GF-D8 (cell line): ENCODE measurements around the gene ANKDD1B.
"Not testable (repeated sequence)": the region's sequence is repeated elsewhere in the genome, so short reads cannot be mapped to it uniquely, and the experiment has no call there.

Experiments used
- DNase-seq: peaks from one replicate; lab custom pipeline; 2025; lab: John Stamatoyannopoulos, UW

The ANKDD1B gene

DNA sequence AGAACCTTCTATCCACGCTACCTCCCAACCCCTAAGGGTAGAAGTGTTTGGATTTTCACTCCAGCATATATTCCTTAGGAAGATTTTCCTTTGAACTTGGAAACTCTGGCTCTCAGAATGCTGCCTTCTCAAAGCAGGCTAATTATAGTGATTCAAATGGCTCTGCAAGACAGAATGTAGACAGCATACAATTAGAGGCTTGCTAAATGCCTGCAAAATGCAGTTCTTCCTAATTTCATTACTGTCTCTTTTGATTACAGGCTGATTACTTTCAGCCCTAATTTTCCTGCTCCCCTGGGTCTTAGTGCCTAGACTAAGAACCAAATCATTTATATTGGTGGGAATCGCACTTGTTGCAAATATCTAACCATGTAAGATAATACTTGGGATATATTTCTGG, 50.8 kb downstream of the ANKDD1B start:
- DNase-seq, result no peak

DNA sequence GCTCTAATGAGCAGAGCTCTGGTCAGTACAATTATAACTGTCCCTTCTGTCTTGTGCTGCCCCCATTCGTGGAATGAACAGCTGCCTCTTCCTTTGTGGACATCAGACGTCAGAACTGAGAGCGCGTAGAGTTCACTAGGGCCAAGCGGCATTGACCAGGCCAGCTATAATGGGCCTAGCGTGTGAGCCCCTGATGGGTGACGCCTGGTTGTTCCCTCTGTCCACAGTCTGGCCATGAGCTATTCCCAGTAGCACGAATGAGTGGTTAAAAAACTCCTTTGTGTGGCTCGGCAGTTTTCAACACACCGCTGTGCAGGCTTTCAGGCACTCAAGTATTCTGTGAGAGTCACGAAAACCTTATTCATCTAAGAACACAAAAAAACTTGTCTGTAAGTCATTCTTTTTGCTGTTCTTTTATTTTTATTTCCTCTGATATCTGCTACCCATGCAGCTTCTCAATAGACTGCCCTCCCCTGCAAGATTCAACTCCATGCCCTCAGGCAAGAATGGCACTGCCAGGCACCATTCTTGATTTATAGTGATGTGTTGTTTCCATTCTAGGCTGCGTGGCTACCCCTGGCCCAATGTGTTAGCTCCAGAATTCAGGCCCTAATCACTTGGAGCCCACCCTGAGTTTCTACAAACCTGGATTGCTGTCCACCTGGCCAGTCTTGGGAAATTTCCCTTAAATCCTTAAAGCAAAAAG, 52.5 kb downstream of the ANKDD1B start:
- no peak for DNase-seq

DNA sequence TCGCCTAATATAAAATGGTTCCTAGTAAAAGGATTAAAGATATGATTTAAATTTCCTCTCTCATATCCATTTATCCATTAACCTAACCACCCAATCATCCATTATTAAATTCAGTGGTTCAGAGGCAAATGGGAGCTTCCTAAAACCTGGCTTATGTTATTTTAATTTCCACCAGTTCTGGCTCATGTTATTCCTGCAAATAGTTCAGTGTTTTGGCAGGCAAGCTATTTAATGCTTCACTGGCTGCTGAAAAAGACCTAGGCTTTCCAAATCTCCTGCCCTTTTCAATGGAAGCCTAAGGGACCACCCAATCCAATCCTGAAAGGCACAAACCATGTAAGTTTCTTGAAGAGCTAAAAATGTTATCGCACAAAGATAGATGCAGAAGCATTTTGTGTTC, 53.7 kb downstream of the ANKDD1B start:
- DNase-seq, result no peak

DNA sequence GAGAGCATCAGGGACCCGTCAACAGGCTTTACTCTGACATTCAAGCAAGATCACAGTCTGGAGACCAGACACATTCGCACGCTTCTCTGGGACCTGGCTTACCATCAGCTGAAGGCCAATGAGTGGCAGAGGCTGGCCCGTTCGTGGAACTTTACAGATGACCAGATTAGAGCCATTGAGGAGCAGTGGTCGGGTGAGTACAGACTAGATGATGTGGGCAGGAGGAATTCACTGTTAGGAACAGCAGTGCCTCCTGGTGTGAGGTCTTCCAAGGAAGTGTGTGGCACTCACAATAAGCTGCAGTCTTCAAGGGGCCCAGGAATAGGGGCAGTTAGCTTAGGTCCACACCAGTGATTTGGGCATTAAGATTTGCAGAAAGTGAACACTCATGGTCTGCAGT, 55.5 kb downstream of the ANKDD1B start:
- no peak for DNase-seq

DNA sequence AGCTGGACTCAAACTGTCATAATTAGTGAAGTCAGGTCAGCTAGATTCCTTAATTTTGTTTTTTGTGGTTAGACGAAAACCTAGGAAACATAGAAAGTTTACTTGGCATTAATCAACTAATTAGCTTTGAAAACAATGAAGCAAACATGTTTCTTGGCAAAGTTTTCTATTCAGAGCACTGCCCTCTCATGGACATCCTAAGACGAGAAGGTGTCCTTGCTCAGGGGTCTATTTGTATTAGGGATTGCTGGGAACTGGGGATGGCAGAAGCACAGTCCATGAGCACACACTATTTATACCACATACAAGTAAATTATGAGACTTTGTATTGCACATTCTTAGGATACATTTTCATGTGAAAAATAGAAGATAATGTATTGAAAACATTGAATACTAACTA, 56.3 kb downstream of the ANKDD1B start:
- no peak for DNase-seq

DNA sequence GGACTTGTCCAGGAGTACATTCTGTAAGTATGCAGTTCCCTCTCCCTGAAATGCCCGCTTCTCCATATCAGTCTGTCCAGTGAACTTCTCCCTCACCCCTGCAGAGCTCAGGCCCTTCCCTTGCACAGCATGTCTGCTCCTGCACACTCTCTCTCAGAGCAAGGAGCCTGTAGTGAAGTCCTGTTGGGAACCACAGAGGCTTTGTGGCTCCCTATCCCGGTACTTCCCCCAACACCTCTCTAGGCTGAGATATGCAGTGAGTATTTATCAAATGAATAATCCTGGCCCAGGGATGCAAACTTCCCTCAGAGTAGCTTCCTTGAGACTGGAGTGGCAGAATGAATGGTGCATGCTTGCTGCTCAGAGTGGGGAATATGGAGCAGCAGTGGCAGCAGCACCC, 57.2 kb downstream of the ANKDD1B start:
- DNase-seq, result no peak

DNA sequence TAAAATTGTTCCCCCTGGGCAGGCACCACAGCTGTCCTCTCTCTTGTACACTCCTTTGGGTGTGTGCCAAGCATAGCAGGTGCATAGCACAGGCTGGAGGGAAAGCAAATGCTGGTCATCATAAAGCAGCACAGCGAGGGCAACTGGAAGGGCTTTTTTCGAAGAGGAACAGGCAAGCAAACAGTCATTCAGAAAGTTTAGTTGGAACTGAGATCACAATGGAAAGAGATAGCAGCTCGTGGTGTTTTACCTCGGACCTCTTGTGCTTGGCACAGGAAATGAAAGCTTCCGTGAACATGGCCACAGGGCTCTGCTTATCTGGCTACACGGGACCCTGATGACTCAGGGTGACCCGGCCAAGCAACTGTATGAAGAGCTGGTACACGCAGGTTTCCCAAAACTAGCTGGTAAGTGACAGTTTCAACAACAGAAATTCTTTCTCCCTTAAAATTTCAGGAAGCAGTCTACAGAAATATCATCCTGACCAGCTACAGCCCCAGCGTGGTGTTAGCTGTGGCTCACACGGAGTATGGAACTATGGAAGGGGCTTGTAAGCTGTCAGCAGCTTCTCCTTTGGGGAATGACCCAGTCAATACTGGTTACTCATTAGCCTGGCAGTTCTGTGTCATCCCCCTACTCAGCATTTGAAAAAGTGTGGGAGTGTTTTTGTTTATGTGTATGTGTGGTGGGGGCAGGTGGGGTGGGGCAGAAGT, 57.9 kb downstream of the ANKDD1B start:
- DNase-seq, result peak; percentile 34

DNA sequence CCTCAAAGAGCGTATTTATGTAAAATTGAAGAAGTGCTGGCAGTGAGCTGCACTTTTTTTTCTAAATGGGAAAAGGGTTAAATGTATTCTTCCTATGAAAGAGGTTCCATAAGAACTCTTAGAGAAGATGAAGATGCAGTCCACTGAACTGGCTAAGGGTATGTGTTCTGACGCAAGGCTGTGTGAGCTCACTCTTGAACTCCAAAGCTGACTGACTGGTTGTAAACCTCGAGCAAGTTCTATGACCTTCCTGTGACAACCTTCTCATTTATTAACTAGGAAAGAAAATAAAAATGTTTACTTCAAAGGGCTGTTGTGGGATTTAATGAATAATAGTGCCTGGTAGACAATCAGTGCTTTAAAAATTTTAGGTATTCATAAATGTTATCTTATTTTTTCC, 59.3 kb downstream of the ANKDD1B start:
- no peak for DNase-seq

DNA sequence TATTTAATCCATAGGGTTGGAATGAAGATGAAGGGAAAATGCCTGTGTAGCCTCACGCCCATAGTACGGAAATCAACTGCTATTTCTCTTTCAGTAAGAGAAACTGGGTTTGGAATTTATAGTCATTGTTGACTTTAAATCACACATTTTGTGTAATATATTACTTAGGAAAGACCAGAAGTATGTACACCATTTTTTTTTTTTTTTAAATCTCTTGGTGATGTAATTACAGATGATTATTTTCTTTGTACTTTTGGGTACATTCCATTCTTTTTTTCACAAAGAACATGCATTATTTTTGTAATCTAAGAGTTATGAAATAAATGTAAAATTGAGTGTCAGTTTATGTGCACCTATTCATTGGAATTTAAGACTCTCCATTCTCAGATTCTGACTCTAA, 60.3 kb downstream of the ANKDD1B start:
- no peak for DNase-seq

DNA sequence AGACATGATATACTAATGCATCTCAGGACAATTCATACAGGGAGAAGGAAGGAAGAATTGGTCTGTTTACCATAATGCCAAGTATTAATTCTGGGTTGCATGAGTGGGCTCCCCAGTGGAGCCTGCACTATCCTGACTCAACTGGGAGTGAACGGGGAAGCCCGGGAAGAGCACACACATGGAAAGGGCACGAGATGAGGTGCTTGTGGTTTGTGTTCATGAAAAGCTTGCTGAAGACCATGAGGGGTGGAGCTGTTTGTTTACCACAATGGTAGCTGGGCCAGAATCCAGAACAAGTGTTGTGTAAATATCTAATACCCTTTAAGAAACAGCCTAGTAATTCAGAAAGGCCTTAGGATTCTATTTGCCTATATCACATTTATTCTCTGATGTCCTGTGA, 61.4 kb downstream of the ANKDD1B start:
- DNase-seq, result no peak

DNA sequence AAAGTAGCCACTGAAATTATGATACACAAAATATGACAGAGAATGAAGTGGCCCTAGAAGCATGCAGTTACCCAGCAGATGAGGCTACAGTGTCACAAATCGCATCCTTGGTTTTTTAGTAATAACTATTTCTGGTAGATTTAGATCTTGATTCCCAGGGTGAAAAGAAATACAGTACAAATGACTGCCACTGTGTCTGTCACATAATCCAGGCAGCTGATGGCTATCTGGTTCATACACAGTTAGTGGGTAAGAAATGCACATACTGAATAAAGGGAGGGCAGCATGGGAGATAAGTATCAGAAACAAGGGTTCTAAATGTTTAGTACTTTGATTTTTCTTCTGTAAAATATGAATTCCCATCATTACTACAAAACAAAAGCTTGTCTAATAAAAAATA, 64.5 kb downstream of the ANKDD1B start:
- no peak for DNase-seq

DNA sequence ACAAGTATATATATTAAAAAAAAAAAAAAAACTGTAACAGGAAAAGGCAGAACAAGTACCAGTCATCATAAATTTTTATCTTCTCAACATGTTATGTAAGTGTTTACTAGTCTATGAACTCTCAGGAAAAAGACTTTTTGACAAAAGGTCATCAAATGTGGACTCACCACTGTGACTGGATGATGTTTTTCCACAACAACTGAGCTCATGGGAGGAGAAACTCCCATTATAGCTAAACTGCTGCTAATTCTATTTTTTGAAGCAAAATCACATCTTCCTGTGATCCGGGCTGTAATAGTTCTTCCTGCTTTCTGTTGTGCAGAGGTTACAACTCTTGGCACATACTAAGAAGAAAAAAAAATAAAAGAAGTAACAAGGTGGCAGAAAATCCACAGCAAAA, 66.4 kb downstream of the ANKDD1B start:
- DNase-seq, result no peak

DNA sequence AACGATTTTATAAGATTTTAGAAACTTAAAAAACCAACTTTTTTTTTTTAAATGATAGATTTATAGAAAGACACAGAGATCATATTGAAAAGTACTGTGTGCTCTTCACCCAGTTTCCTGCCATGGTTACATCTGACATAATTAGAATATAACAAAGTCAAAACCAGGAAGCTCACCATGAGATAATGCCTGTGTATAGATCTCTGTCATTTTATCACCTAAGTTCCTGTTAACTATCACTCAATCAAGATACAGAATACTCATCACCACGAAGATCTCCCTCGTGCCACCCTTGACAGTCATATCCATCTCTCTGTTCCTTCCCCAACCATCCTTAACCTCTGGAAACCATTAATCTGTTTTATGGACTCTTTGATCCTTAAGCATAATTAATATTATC, 66.9 kb downstream of the ANKDD1B start:
- DNase-seq, result no peak

DNA sequence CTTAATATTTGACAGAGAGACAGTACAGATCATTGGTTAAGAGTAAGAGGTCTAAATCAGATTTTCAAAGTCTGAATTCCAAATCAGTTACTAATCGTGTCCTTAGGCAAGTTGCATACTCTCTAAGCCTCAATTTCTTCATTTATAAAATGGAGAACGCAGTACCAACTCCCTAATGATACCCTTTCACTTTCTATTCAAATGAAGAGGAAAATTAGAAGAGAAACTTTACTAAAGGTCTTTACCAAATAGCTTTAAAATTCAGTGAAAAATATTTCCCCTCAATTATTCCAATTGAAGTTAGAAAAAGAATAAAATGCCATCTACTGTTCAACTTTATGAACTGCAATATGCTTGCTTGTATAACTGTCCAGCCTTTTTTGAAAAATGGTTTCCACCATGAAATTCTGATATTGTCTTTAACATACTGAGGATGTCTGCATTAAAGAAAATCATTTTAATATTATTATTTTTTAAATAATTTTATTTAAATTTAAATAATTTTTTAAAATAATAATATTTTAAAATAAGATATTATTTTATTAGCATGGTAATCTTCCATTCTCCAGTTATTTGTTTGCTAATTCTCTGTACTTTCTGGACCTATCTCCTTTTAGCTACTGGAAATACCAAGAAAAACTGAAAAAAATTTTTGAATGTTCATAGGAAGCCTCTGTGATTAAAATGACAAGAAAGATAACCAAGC, 70.0 kb downstream of the ANKDD1B start:
- DNase-seq, result no peak

DNA sequence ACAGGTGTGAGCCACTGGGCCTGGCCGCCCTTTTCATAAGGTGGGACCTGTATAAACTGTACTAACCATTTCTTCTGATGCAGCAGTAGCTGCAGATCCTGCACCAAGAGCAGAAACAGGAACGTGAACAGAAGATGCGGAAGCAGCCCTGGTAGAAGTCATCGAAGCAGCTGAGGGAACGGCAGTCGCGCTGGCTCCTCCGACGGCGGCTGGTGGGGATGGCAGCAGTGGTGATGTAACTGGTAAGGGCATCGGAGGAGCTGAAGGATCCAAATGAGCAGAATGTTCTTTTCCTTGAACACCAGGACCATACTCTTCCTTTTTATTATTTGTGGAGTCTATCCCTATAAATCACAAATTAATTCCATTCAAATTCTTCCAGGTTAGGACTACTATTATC, 73.9 kb downstream of the ANKDD1B start:
- DNase-seq, result no peak

DNA sequence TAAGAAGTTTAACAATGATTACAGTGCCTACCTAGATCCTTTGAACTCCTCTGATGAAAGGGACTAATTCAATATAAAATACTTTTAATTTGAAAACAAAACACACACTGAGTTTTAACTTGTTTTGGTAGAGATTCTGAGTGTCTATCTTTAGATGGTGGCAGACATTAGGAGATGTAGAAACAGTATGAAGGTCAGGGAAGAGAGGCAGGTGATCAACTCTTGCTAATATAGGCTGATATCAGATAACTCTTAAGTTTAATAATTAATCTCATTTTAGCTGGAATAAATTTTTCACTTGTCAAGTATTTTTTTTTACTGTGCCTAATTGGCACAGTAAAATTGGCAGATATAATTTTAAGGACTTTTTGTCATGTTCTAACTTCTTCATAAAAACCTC, 75.2 kb downstream of the ANKDD1B start:
- no peak for DNase-seq

DNA sequence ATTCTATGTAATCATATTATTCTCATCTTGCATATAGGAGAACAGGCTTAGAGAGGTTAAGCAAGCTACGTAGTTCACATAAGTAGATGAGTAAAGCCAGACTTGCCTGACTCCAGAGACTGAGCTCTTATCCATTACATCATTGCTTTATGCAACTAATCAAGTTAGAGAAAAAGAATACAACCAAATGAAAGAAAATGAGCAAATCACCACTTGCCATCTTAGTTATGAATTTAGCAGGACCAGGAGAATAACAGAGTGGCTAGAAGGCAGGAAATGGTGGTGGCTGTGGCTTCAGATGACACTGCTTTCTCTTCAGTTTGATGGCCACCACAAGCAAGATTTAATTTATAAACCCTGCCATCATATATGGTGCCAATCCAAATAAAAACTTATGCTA, 79.4 kb downstream of the ANKDD1B start:
- DNase-seq, result no peak

DNA sequence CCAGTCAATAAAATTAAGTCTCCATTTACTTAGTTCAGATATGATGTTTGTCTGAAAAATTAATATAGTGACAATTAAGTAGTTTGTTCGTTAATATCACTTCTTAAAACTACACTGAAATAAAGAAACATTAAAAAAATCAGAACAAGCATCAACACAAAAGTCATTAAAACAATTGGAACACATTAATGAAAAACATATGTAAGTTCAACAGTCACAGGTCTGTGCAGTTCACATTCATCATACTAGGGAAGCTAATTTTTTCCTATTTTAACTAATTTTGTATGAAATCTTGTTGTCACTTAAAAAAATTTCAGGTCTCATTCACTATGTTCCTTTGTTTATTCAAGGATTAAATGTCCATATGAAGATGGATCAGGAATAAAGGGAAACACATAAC, 83.5 kb downstream of the ANKDD1B start:
- DNase-seq, result no peak

DNA sequence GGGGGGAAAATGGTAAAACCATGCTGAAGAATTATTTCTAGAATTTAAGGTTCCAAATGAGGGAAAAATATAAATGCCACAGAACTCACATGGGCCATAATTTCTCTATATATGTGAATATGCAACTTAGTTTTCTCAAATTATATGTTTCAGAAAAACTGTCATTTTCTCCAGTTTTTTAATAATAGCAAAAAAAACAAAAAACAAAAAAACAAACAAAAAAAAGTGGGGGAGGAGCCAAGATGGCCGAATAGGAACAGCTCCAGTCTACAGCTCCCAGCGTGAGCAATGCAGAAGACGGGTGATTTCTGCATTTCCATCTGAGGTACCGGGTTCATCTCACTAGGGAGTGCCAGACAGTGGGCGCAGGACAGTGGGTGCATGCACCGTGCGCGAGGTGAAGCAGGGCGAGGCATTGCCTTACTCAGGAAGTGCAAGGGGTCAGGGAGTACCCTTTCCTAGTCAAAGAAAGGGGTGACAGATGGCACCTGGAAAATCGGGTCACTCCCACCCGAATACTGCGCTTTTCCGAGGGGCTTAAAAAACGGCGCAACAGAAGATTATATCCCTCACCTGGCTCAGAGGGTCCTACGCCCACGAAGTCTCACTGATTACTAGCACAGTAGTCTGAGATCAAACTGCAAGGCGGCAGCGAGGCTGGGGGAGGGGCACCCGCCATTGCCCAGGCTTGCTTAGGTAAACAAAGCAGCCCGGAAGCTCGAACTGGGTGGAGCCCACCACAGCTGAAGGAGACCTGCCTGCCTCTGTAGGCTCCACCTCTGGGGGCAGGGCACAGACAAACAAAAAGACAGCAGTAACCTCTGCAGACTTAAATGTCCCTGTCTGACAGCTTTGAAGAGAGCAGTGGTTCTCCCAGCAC, 84.5 kb downstream of the ANKDD1B start:
- not testable (repeated sequence) for DNase-seq

DNA sequence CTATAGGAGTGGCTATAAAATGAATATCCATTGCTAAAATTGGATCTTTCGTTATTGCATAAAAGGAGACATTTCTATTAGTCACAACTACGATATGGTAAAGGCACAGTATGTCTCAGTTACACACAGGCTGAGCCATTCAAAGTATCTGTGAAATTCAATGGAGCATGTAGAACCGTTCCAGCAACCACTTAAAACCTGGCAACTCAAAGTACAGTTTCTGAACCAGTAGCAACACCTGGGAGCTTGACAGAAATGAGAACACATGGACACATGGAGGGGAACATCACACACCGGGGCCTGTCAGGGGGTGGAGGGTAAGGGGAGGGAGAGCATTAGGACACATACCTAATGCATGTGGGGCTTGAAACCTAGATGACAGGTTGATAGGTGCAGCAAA, 90.6 kb downstream of the ANKDD1B start:
- DNase-seq, result no peak

DNA sequence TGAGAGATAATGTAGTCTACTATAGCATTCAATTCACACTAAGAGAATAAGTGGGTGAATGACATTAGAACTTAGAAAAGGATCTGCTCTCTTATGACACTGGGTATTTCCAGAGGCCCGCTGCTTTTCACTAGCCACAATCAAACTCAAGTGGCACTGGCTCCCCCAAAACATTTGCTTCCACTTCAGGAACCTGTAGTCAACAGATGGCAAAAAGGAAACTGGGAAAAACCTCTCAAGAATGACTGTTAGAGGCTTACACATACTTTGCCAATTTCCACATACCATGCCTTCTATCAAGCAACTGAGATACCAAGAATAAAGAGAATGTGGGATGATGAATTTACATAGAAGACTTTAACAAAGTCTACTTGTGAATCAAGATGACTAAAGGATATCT, 94.8 kb downstream of the ANKDD1B start:
- DNase-seq, result no peak

DNA sequence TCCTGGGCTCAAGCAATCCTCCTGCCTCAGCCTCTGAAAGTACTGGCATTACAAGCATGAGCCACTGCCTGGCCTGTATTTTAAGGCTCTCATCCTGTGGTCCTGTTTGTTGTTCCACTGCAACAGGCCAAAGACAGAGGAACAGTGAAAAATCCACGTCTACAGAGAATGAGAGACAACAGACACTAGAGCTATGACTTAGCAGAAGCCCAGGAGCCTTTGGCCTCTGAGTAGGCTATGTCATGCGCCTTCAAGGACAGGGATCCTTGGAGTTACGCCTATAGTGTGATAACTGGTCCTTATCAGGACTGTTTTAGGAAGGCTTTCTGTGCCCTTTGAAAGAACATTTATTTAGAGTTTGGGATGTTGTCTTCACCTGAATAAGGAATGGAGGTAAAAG, 95.5 kb downstream of the ANKDD1B start:
- DNase-seq, result no peak
